GM12878 (cell line): ENCODE data around the gene AKAP12.

Source experiments
- CHD1 ChIP-seq: IDR thresholded peaks from 2 replicates; pipeline ENCODE4 v1.6.1; 2012; ENCODE audit warnings: low read depth, low read length, improper control_type of control experiment
- CREB1 ChIP-seq: IDR thresholded peaks from 2 replicates; pipeline ENCODE4 v1.6.1; 2012; ENCODE audit warnings: low read depth, mild to moderate bottlenecking, inconsistent platforms
- CTCF ChIP-seq, 3 experiments: IDR thresholded peaks in 2 of 3; conservative IDR thresholded peaks in 1 of 3; 2 replicates each; pipeline ENCODE4 v1.5.1; 2011; ENCODE audit warnings: low read depth in 3 of 3, low read length in 3 of 3, mild to moderate bottlenecking in 3 of 3, control low read depth in 2 of 3, moderate library complexity in 2 of 3, inconsistent platforms in 1 of 3, mixed read lengths in 1 of 3; ENCODE audit not compliant: control insufficient read depth in 2 of 3, insufficient read depth in 1 of 3; ENCODE audit errors: extremely low read depth in 1 of 3
- ETV6 ChIP-seq, 2 experiments: fragments of 450-650 bp in 1 of 2; IDR thresholded peaks in 1 of 2; conservative IDR thresholded peaks in 1 of 2; 2 replicates each; pipeline ENCODE4 v1.6.1; 2014; ENCODE audit warnings: antibody characterized with exemption in 1 of 2, borderline replicate concordance in 1 of 2, low read depth in 1 of 2, mild to moderate bottlenecking in 1 of 2, moderate library complexity in 1 of 2
- EZH2 ChIP-seq: IDR thresholded peaks from 2 replicates; pipeline ENCODE4 v1.6.1; 2012; ENCODE audit warnings: low read depth, mild to moderate bottlenecking, control low read depth, inconsistent platforms, low read length, borderline replicate concordance; ENCODE audit not compliant: control insufficient read depth
- MXI1 ChIP-seq: fragments of 150-350 bp; IDR thresholded peaks from 2 replicates; pipeline ENCODE4 v1.6.1; 2011; ENCODE audit warnings: low read depth, mild to moderate bottlenecking, inconsistent platforms, low read length, improper control_type of control experiment
- RCOR1 ChIP-seq: conservative IDR thresholded peaks from 2 replicates; pipeline ENCODE4 v1.6.1; 2012; ENCODE audit warnings: low read depth, low read length, improper control_type of control experiment
- TAF1 ChIP-seq: IDR thresholded peaks from 2 replicates; pipeline ENCODE4 v1.6.1; 2011; ENCODE audit warnings: mild to moderate bottlenecking, low read depth, low read length, borderline replicate concordance
- ZBTB11 ChIP-seq: fragments of 450-650 bp; formaldehyde crosslinking; IDR thresholded peaks from 2 replicates; pipeline ENCODE4 v1.5.0; 2022; ENCODE audit warnings: mild to moderate bottlenecking, missing genetic modification characterization
- ZBTB40 ChIP-seq: fragments of 450-650 bp; IDR thresholded peaks from 2 replicates; pipeline ENCODE4 v1.6.1; 2016; ENCODE audit warnings: mild to moderate bottlenecking, moderate library complexity, borderline replicate concordance
- ZNF592 ChIP-seq: fragments of 450-650 bp; IDR thresholded peaks from 2 replicates; pipeline ENCODE4 v1.6.1; 2017; ENCODE audit warnings: mild to moderate bottlenecking, moderate library complexity

GRCh38 chr6:151324488-151324825 is 84.7 kb downstream of the AKAP12 start:
- TF ChIP-seq EZH2: no peak
- TF ChIP-seq CTCF (IDR thresholded peaks at IDR 0.05 in 2 of 3, conservative IDR thresholded peaks at IDR 0.05 in 1 of 3; ENCODE audit: control insufficient read depth in 2 of 3, extremely low read depth in 1 of 3, insufficient read depth in 1 of 3, low read depth in 3 of 3, low read length in 3 of 3): no peak
- TF ChIP-seq ZBTB40: no peak
- no peak for TF ChIP-seq ZBTB11 (CRISPR knock-in tag)
- no peak for TF ChIP-seq RCOR1
- no peak for TF ChIP-seq CHD1
- no peak for TF ChIP-seq ETV6 (conservative IDR thresholded peaks at IDR 0.05 in 1 of 2, IDR thresholded peaks at IDR 0.05 in 1 of 2; ENCODE audit: borderline replicate concordance in 1 of 2, low read depth in 1 of 2)
- no peak for TF ChIP-seq TAF1
- no peak for TF ChIP-seq MXI1
- no peak for TF ChIP-seq CREB1
- no peak for TF ChIP-seq ZNF592
